Measurements from ENCODE around the gene PPP1R13B.
"Not testable (repeated sequence)": the region's sequence is repeated elsewhere in the genome, so short reads cannot be mapped to it uniquely, and the experiment has no call there.

PPP1R13B gene, protein sequence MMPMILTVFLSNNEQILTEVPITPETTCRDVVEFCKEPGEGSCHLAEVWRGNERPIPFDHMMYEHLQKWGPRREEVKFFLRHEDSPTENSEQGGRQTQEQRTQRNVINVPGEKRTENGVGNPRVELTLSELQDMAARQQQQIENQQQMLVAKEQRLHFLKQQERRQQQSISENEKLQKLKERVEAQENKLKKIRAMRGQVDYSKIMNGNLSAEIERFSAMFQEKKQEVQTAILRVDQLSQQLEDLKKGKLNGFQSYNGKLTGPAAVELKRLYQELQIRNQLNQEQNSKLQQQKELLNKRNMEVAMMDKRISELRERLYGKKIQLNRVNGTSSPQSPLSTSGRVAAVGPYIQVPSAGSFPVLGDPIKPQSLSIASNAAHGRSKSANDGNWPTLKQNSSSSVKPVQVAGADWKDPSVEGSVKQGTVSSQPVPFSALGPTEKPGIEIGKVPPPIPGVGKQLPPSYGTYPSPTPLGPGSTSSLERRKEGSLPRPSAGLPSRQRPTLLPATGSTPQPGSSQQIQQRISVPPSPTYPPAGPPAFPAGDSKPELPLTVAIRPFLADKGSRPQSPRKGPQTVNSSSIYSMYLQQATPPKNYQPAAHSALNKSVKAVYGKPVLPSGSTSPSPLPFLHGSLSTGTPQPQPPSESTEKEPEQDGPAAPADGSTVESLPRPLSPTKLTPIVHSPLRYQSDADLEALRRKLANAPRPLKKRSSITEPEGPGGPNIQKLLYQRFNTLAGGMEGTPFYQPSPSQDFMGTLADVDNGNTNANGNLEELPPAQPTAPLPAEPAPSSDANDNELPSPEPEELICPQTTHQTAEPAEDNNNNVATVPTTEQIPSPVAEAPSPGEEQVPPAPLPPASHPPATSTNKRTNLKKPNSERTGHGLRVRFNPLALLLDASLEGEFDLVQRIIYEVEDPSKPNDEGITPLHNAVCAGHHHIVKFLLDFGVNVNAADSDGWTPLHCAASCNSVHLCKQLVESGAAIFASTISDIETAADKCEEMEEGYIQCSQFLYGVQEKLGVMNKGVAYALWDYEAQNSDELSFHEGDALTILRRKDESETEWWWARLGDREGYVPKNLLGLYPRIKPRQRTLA

DNA sequence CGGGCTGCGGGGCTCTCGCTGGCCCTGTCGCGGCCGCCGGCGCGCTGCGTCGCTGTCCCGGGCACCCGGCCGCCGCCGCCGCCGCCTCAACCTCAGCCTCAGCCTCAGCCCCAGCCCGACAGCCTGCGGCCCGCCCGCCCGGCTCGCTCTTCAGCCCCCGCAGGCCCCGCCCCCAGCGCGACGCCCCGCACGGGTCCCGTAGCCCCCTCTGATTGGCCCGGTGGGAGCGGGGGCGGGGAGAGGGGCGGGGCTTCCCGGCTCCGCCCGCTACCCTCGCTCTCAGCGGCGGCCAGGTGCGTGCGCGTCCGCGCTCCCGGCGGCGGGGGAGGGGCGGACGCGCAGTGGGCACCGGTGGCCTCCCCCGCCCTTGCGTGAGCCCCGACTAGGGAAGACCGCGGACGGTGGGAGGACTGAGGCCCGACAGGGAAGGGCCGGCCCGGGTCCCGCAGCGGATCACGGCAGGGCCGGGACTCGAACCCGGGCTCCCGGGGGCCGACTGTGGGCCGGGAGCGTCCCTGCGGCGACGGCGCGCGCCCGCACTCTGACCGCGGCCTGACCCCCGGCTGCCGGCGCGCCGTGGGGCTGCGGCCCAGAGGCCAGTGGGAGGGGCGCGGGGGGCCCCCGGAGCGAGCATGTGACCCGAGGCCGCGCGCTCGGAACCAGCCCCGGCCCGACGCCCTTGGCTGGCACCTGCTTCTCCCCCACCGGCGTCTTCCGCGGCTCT is at the start of gene PPP1R13B:
Gene PPP1R13B (minus strand): TSS at position 125 of the 724 bp plus-strand sequence. CDS start 268 bp downstream, outside the sequence.
- peak; percentile 86 to 94 (median 90) for DNase-seq

DNA sequence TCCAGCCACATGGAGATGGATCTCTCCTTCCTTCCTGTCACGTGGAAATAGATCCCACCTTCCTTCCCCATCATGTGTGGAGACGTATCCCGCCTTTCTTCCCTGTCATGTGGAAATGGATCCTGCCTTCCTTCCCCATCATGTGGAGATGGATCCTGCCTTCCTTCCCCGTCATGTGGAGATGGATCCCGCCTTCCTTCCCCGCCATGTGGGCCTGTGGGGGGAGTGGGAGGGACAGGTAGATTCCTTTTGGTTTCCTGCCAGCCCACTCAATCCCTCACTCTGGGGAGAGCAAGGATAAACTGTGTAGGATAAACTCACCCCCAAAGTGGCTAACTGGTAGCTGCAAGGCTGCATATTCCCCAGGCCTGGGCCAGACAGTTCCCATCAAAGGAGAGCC is 49.2 kb upstream of the PPP1R13B start:
- no peak for DNase-seq

DNA sequence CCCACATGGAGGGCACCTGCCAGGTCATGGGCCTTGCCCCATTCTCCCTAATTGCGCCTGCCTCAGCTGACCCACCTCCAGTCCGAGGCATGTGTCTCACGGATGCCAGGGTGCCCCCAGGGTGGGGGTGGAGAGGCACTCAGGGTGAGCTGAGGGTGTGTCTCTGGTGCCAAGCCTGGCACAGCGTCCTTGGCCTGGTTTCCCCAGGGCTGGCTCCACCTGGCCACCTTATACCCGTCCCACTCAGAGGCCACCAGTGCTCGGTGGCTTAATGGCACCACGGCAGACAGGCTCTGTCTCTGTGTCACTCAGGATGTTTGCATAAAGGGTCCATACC is 47.3 kb upstream of the PPP1R13B start:
- DNase-seq: no peak

DNA sequence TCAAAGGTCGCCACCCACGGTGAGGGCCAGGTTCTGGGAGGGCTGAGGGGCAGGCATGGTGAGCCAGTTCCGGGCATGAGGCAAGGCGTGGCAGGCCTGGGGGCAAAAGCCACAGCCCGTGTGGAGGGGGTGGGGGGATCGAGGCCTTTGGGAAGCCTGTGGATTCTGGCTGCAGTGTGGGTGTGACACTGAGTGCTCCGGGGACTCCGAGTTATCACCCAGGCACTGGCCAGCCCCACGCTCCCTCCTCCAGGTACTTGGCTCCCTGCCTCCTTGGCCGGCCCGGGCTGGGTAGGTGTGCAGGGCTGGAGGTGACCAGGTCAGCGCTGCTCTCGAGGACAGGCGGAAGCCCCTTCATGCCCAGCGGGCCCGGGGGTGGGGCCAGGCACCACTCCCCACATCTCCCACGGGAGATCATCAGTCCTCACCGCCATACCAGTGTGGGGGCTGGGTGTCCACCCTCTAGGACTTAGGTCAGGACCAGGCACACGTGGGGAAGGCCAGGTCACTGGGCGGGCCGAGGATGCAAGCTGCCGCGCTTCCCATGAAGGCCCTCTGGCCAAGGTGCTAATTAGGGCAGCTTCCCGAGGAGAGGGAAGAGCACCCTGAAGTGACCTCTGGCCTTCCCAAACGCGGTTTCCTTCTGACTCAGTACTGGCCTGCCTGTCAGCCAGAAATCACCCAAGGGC is 46.8 kb upstream of the PPP1R13B start:
- no peak for DNase-seq

DNA sequence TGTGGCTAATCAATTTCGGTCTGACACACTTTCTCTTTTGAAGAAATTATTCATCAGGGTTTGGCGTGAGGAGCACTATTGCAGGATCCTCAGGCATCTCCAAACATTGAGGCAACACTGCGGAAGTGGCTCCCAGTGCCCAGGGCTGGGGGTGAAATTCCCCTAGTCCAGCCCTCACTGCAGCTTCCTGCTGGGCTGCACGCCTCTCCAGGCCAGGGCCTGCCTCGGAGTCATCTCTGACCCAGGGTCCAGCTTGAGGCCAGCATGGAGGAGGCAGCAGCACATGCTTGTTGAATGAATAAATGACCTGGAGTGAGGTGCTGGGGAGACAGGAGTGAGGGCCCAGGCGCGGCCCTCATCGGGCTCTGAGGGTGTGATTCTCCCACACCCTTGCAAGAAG is 44.9 kb upstream of the PPP1R13B start:
- DNase-seq: no peak

DNA sequence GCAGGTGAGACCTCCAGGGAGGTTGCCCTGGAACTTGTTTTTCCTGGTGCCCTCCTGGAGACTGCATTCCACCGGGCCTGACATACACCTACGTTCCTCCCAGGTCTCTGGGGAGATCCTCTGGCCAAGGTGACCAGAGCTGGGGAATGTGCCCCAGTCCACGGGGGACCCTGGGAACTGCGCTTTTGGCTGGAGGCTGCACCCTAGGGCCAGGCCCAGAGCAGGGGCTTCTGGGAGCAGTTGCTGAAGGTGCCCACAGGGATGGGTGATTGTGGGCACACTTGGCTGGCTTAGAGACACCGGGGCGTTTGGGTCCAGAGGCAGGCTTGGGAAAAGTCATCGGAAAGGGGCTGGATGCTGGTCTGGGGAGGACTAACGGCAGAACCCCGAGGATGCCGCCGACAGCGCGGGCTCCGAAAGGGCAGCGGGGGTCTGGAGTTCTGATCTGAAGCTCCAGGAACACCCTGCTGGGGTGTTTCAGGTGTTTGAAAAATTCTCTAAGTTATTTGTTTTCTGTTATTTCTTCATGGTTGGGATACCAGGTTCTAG is 44.4 kb upstream of the PPP1R13B start:
- DNase-seq: no peak

DNA sequence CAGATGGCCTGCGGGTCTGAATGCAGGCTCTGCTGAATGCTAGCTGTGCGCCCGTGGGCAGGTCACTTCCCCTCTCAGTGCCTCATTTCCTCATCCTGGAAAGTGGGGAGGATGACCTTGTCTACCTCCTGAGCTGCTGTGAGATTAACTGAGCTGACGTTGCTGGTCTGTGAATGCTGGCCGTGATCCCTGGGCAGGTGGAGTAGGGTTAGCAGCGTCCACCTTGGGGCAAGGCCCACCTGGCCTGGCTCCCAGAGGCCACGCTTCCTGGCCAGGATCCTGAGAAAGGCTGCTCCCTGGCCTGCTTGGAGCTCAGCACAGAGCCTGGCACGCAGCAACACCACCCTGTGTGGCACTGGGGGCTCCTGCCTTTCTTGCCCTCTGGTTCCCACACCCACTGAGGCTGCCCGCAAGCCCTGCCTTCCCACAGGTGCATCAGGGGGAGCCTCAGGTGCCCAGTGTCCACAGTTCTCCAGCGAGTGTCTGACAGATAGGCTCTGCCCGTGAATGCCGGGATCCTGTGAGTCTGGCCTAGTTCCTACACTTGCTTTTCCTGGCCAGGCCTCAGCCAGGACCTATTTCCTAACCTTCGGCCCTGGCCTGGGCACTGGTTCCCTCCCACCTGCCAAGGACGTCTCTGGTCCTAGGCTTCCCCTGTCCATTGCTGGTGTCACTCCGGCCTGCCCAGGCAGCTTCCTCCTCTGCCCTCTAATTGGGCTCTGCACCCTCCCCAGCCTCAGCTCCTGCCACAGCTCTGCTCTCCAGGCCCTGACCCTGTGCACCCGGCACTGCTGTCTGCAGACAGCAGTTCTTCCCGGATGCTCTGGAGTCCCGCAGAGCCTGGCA is 43.7 kb upstream of the PPP1R13B start:
- DNase-seq: no peak

DNA sequence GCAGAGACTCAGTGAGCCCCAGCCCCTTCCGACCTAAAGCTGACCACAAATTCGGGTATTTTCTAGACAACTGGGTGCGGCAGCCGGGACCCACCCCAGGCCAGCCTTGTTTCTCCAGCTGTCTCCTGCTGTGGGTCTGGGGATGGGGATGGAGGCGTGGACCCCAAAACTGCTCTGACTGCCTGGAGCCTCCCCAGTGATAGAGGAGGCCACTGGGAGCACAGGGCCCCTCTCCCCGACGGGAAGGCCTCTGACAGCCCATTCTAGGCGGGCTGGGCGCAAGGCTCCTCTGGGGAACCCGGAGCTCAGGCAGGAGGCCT is 42.6 kb upstream of the PPP1R13B start:
- DNase-seq: no peak

DNA sequence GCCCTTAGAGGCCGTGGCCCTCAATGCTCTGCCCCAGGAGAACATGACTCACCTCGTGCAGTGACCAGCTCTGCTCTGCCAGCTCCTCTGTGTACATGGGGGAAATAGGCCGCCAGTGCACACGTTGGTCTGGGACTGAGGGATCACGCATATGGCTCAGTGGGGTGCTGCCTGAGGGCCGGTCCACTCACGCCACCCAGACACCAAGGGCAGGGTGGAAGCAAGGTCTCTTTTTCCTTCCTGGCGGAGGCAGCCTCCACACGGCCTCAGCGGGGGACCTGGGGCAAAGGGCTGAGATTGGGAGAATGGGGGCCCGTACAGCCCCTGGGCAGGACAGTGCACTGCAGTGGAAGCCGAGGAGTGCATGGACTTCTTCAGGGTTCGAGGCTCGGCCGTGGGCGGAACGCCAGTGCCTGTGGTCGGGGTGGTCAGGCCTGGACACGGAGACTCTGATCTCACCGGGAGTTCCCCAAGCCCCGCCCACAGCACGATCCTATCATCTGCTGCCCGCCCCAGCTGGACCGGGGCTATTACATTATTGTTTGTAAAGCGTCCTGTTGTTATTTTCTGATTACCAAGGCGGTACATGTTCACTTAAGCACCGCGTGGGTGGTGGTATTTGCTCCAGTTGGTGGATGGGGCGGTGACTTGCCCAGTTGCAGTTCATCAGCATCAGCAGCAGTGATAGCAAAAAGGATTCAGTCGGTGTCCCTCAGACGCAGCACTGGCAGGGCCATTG is 42.1 kb upstream of the PPP1R13B start:
- DNase-seq: no peak

DNA sequence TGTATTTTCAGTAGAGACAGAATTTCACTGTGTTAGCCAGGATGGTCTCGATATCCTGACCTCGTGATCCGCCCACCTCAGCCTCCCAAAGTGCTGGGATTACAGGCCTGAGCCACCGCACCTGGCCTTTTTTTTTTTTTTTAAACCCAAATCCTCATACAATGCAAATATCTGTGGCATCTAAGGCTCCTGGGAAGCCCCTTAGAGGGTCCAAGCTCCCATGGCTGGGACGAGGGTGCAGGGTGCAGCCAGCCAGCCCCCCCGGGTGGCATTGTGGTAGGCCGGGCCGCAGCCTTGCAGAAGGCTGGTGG is 41.6 kb upstream of the PPP1R13B start:
- not testable (repeated sequence) for DNase-seq

DNA sequence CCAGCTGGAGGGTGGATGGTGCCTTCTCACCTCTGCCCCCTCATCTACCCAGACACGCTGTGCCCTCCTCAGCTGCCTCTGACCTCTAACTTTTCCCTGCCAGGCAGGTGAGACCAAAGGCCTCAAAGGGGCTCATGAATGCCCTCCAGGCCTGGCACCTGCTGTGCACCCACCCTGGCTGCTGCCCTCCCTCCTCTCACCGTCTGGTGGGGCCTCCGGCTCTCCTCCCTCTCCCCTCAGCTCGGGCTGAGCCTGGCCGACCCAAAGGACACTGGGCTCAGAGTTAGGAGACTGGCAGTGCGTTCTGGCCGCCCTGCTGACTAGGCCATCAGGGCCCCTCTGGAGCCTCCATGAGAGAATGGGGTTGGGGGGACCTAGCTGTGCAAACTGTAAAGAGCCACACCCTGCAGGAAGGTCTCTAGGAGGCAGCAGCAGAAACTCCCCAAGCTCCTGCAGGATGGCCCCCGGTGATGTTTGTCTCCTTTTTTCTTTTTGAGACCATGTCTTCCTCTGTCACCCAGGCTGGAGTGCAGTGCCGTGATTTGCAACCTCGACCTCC is 40.3 kb upstream of the PPP1R13B start:
- DNase-seq: no peak

DNA sequence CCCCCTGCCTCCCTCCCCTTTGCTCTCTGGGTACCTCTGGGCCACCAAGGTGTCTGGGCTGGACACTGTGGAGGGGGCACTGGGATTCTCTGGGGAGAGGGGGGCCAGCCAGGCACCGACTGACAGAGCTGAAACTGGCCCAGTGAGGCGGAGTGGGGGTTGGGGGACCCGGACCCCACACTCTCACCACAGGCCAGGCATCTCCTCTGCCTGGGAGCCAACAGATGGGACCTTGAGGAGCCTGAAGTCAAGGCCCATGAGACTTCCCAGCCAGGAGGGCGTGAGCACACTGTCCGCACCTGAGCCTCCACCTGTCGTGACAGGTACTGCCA is 39.8 kb upstream of the PPP1R13B start:
- DNase-seq: no peak

DNA sequence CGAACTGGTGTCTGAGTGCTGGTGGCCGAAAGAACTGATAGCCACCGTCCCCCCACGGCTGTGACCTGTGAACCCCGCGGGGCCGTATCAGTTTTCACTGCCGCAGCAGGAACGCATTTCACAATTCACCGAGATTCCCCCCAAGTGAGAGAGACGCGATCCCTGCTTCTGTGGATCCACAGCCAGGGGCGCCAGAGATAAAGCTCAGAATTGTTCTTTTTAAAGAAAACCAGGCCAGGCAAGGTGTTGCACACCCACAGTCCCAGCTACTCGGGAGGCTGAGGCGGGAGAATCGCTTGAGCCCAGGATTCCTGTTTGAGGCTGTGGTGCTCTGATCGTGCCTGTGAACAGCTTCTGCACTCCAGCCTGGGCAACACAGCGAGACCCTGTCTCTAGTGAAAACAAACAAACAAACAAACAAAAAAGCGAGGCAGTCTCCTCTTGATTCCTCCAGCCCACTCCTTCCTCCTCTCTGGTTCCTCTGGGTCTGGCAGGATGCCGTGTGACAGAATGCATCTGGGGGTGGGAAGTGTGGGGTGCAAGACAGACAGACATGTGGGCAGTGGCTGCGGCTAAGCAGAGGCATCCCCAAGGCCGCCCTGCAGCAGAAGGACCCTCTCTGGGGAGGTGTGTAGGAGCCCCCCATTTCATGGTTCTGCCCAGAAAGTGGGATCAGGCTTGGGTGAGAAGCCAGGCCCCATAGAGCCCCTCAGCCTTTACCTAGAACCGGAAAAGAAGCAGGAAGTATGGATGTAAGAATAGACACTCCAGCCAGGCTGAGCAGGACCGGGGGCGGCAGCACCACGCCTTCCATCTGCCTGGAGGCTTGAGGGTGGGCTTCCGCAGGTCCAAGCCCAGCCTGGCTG is 39.2 kb upstream of the PPP1R13B start:
- no peak for DNase-seq

DNA sequence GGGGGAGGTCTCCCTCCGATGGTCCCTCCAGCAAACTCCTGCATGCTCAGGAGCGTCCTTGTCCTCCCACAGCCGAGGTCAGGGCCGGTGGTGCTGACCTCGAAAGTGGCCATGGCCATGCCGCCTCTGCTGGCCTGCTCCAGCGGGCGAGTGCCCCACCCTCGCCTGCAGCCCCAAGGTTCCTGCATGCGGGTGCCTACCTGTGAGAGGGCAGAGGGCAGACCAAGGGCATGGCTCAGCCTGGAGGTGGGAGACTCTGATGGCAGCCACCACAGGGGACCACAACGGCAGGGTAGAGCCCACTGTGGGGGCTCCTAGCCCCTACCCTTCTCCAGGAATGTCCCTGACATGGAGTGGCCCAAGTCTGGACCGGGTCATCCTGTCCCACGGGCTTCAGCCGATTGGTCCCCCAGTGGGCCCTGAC is 38.1 kb upstream of the PPP1R13B start:
- no peak for DNase-seq

DNA sequence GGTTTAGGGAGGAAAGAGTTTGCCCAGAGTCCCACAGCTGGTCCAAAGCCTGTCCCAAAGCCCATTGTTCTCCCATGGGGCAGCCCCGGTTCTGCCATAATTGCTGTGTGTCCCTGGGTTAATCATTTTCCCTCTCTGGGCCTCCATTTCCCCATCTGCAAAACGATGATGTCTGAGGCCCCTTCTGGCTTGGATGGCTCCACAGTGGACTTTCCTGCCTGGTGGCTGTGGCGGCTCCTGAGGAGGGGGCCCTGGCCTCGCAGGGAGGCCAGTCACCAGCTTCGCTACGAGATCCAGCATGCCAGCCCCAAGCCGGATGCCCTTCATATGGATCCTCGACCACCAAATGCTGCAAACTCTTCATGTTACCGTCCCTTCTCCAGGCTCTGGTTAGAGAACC is 37.5 kb upstream of the PPP1R13B start:
- no peak for DNase-seq

DNA sequence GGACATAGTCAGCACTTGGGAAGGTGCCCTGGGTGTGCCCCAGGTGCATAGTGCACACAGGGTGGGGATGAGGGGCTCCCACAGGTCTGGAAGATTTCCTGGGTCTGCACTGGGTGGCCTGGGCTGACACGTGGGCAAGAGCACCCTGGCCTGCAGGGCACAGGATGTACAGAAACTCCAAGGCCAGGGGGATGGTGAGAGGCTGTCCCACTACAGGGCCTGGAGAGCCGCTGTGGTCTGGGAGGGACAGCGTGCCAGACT is 35.8 kb upstream of the PPP1R13B start:
- DNase-seq: no peak

DNA sequence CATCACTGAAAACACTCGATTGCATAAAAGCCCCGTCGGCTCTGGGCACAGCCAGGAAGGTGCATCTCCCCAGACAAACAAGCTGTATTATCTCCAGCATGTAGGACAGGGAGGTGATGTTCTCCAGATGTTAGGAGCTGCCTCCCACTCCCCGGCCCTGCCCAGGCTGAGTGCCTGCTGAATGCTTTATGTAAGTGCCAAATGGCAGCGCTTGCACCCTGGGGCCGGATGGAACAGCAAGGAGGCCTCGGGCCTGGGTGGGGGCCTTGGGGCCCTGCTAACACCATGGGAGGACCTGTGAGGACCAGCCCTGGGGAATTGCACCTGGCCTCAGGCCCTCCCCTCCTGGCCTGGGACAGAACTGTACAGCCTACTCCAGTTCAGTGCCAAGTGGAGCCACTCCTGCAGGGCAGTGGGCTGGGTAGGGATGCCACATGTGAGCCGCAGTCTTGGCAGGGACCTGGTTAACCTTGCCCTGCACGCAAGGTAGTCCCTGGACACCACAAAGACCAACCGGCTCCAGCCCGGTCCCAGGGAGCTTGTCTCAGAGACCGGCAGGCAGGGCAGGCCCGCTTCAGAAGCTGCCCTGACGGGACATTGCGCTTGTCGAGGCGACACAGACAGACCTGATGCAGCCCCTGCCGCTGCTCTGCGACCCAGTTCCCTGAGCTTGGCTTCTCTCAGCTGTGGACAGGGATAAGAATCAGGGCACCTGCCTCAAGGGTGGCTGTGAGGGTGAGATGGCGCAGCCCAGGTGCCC is 35.3 kb upstream of the PPP1R13B start:
- no peak for DNase-seq

DNA sequence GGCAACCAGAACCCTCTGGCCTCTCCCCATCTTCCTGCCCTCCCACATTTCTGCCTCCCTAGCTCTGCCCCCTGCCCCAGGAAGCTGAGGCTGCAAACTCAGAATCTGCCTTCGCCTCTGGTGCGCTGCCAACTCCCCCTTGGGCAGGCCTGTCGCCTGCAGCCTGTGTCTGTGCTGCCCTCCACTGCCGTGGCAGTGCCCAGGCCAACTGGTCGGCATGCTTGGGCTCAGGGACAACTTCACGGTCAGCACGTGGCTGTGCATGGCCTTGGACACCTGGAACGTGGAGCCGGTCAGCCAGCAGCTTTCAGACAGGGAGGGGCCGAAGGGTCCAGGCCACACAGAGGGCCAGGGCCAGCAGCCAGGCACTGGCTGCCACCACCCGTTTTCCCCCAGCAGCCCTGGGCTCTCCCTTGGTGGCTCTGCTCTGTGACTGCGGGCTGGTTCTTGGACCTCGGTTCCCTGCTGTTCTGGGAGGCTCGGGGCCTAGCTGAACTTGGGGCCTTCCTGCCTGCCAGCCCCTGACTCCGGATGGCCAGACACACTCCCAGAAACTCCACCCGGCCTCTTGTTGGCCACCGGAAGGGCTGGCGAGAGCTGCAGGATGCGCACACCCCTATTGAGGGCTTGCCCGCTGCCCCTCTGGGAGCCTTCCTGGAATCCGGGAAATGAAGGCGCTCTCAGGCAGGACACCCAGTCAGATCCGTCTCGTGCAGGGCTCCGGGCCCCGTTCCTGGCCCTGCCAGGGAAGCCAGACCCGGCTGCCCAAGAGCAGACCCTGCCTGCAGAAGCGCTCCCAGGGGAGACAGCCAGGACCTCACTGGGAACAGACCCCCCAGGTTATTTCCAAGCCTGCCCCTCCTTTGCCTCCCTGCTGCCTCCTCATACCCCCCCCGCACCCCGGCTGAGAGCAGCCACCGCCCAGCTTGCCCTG is 34.2 kb upstream of the PPP1R13B start:
- DNase-seq: no peak

All from stimulated activated naive CD4-positive, alpha-beta T cell (primary cell).